Measurements from ENCODE around the gene HOXB3.
A peak's percentile ranks its signal among the peaks of the same experiment; 100 is the strongest.

The HOXB3 gene

DNA sequence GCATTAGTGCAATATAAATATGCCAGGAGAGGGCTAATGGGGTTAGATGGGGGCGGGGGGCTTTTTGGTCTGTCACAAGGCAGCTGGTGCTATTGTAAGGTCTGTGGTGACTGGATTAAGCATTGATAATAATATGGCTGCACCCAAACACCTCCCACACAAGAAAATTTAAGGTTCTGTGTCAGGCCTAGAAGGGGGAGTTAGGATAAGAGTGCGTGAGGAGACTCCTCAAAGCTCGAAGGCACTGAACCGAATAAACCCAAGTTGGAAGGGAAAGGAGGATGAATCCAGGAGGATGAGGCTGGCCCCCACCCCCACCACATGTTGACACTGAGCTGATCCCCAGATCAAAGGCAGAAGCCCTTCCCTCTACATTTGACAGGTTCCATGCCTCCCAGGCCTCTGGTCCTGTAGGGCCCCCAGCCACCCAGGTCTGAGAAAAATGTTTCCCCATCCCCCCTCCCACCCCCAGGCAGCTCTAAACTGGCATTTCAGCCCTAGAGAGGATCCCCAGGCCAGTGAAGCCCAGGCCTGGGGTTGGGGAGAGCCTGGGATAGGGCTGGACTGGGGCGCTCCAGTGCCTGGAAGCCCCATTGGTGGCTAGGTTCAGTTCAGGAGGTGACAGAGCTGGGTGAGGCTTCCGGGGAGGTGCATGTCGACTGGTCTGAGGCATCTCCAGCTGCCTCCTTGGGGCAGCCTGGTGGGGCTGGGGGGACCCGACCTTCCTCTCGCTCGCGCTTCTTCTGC is 60.9 kb downstream of the HOXB3 start:
- TF ChIP-seq ZNF560 (tag by site-specific recombination; IDR thresholded peaks at IDR 0.05; ENCODE audit: borderline replicate concordance) (no peak), ZFHX2 (tag by site-specific recombination; conservative IDR thresholded peaks at IDR 0.05) (peak; percentile 13; the same call in 1 of the 2 replicates)
- CTCF ChIA-PET, result interaction anchor here (0.7 to 1.0 kb wide), 2 partner anchors 11 to 35 kb away, joined by 3 to 4 read pairs; no protein-coding TSS in a partner anchor
- POLR2A ChIA-PET, result interaction anchor here (0.6 kb wide), 2 partner anchors 9 to 20 kb away, joined by 4 to 7 read pairs; no protein-coding TSS in a partner anchor
- Histone ChIP-seq H3K9me3 (ENCODE audit: control insufficient read depth, insufficient read depth, low read depth, low read length) (no peaks in the 10 kb centered on the region), H3K4me3 (ENCODE audit: low read depth, low read length) (no peak overlapping the region), H3K4me1 (ENCODE audit: control insufficient read depth, insufficient read depth, low read length) (no peaks in the 10 kb centered on the region; the same call in 1 of the 2 replicates), H3K27ac (ENCODE audit: extremely low read depth, low read depth, low read length) (no peak overlapping the region), H3K36me3 (ENCODE audit: control insufficient read depth in 2 of 2, insufficient read depth in 1 of 2, low read length in 2 of 2) (no peaks in the 10 kb centered on the region)

GRCh38 chr17:48528153-48528935 is 61.7 kb downstream of the HOXB3 start:
- H3K36me3 ChIP-seq (ENCODE audit: control insufficient read depth in 2 of 2, insufficient read depth in 1 of 2, low read length in 2 of 2), result no peaks in the 10 kb centered on the region
- no peaks in the 10 kb centered on the region for H3K9me3 ChIP-seq (ENCODE audit: control insufficient read depth, insufficient read depth, low read depth, low read length)
- ChIA-PET CTCF (interaction anchor here (0.7 to 1.0 kb wide), 2 partner anchors 12 to 34 kb away, joined by 3 to 4 read pairs; no protein-coding TSS in a partner anchor), POLR2A (interaction anchor here (0.8 kb wide), 1 partner anchor 31 kb away, joined by 5 read pairs; no protein-coding TSS in a partner anchor)
- 0 out of 2 replicates have a peak, but pooled peaks have one; percentile 20 for TF ChIP-seq ZNF600 (tag by site-specific recombination; IDR thresholded peaks at IDR 0.05)
- TF ChIP-seq ZNF362 (tag by site-specific recombination; IDR thresholded peaks at IDR 0.05), result peak; percentile 93
- no peak for TF ChIP-seq GLIS1 (tag by site-specific recombination; IDR thresholded peaks at IDR 0.05)
- peak; percentile 47; the same call in 1 of the 2 replicates for TF ChIP-seq ZNF223 (tag by site-specific recombination; IDR thresholded peaks at IDR 0.05)
- TF ChIP-seq HOXA7 (CRISPR knock-in tag; IDR thresholded peaks at IDR 0.05; ENCODE audit: borderline replicate concordance), result no peak
- peak; percentile 35 for TF ChIP-seq KLF1 (tag by site-specific recombination; IDR thresholded peaks at IDR 0.05)
- TF ChIP-seq ZNF366 (tag by site-specific recombination; conservative IDR thresholded peaks at IDR 0.05), result peak; percentile 64
- no peak for TF ChIP-seq ZSCAN4 (tag by site-specific recombination; IDR thresholded peaks at IDR 0.05)
- TF ChIP-seq KLF10 (tag by site-specific recombination; IDR thresholded peaks at IDR 0.05), result peak; percentile 48; the same call in 1 of the 2 replicates
- no peak for TF ChIP-seq ZNF530 (tag by site-specific recombination; IDR thresholded peaks at IDR 0.05; ENCODE audit: low read depth)
- peak; percentile 13; the same call in 1 of the 2 replicates for TF ChIP-seq ZNF335 (tag by site-specific recombination; conservative IDR thresholded peaks at IDR 0.05)
- no peak for TF ChIP-seq GLI4 (tag by site-specific recombination; IDR thresholded peaks at IDR 0.05)
- TF ChIP-seq ATF2 (tag by site-specific recombination; IDR thresholded peaks at IDR 0.05; ENCODE audit: low read depth), result peak; percentile 31; the same call in 1 of the 2 replicates
- 0 out of 2 replicates have a peak, but pooled peaks have one; percentile 4 for TF ChIP-seq IKZF3 (tag by site-specific recombination; IDR thresholded peaks at IDR 0.05)
- TF ChIP-seq, protein P1, sequence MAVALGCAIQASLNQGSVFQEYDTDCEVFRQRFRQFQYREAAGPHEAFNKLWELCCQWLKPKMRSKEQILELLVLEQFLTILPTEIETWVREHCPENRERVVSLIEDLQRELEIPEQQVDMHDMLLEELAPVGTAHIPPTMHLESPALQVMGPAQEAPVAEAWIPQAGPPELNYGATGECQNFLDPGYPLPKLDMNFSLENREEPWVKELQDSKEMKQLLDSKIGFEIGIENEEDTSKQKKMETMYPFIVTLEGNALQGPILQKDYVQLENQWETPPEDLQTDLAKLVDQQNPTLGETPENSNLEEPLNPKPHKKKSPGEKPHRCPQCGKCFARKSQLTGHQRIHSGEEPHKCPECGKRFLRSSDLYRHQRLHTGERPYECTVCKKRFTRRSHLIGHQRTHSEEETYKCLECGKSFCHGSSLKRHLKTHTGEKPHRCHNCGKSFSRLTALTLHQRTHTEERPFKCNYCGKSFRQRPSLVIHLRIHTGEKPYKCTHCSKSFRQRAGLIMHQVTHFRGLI (tag by site-specific recombination; IDR thresholded peaks at IDR 0.05), result peak; percentile 85; the same call in 1 of the 2 replicates
- TF ChIP-seq ZNF558 (tag by site-specific recombination; IDR thresholded peaks at IDR 0.05), result no peak
- no peak for TF ChIP-seq ZNF843 (tag by site-specific recombination; IDR thresholded peaks at IDR 0.05)
- no peak for TF ChIP-seq ZSCAN30 (tag by site-specific recombination; IDR thresholded peaks at IDR 0.05)
- no peak overlapping the region; the same call in 1 of the 2 replicates for H3K27ac ChIP-seq (ENCODE audit: extremely low read depth, low read depth, low read length)
- no peak overlapping the region for H3K4me3 ChIP-seq (ENCODE audit: low read depth, low read length)
- no peaks in the 10 kb centered on the region; the same call in 1 of the 2 replicates for H3K4me1 ChIP-seq (ENCODE audit: control insufficient read depth, insufficient read depth, low read length)

All from HEK293 (cell line).